K562 (cell line): ENCODE results near the gene LRP2. TPM values are rescaled to one million over a fixed set of nuclear protein-coding genes. Genes with fewer than 3 reads are reported as not detected.

Source experiments
- ATAC-seq: fragments of 200-7000 bp; cut with Tn5 transposase; 3 replicates; pipeline ENCODE4 v1.9.1; 2020; ENCODE audit warnings: moderate library complexity
- BruUV-seq: library from RNA; stranded (reverse); fragments of 400-500 nt; replicated peaks from 2 replicates; lab custom pipeline; 2021; lab: Mats Ljungman, UMichigan
- CTCF ChIA-PET: fragments of 300-600 bp; formaldehyde crosslinking; extraction: SDS; loops from one replicate; lab custom pipeline; 2021; ENCODE audit warnings: low intra/inter-chr PET ratio; lab: Yijun Ruan, JAX
- POLR2A ChIA-PET: fragments of 300-600, 350-650 bp; sonication (Branson Sonifier 250); formaldehyde crosslinking; extraction: SDS; loops from one replicate; lab custom pipeline; 2021; ENCODE audit warnings: antibody characterized with exemption, inconsistent platforms; lab: Yijun Ruan, JAX
- DNase-seq, 4 experiments: peaks; one replicate each; pipeline versions ENCODE4 v3.0.0 to v3.0.0-alpha.2; 2011 to 2018; ENCODE audit warnings: low spot score in 3 of 4, mixed read lengths in 3 of 4; ENCODE audit errors: extremely low read depth in 1 of 4
- FAIRE-seq: peaks from 2 replicates; lab custom pipeline; 2011; peaks lifted over from hg19 to GRCh38; lab: Jason Lieb, UNC
- H2AFZ ChIP-seq: 2 replicates; pipeline ENCODE4 v1.6.0; 2011; ENCODE audit warnings: low read depth, low read length, control low read depth, inconsistent platforms
- H3K27ac ChIP-seq: fragments of 200-600 bp; 3 replicates; pipeline ENCODE4 v1.8.0; 2011; ENCODE audit warnings: low read depth, mild to moderate bottlenecking, control low read depth, inconsistent platforms, low read length, moderate library complexity, mixed read lengths; ENCODE audit errors: extremely low read depth
- H3K27me3 ChIP-seq, 2 experiments: fragments of 300-600 bp in 1 of 2; 2 replicates in 1 of 2; 3 replicates in 1 of 2; pipeline versions ENCODE4 v1.6.0 to v1.8.0; 2011; ENCODE audit warnings: inconsistent platforms in 2 of 2, low read length in 2 of 2, mild to moderate bottlenecking in 1 of 2, mixed read lengths in 1 of 2, moderate library complexity in 1 of 2; ENCODE audit not compliant: control insufficient read depth in 2 of 2, insufficient read depth in 2 of 2
- H3K36me3 ChIP-seq: fragments of 300-600 bp; 3 replicates; pipeline ENCODE4 v1.8.0; 2011; ENCODE audit warnings: mild to moderate bottlenecking, low read length, inconsistent platforms; ENCODE audit not compliant: control insufficient read depth, insufficient read depth
- H3K4me1 ChIP-seq, 2 experiments: fragments of 200-600 bp in 1 of 2; replicated peaks in 1 of 2; 2 replicates in 1 of 2; 3 replicates in 1 of 2; pipeline versions ENCODE4 v1.5.1 to v1.8.0; 2011; ENCODE audit warnings: inconsistent platforms in 2 of 2, low read length in 2 of 2, mild to moderate bottlenecking in 1 of 2, mixed read lengths in 1 of 2, moderate library complexity in 1 of 2; ENCODE audit not compliant: control insufficient read depth in 2 of 2, insufficient read depth in 2 of 2
- H3K4me2 ChIP-seq: 2 replicates; pipeline ENCODE4 v1.6.1; 2011; ENCODE audit warnings: low read length, control low read depth, inconsistent platforms, mixed read lengths; ENCODE audit not compliant: insufficient read depth
- H3K4me3 ChIP-seq: fragments of 200-600 bp; sonication (generic), shearing (Covaris generic); 2 replicates; pipeline ENCODE4 v1.5.1; 2016; ENCODE audit warnings: control low read depth, inconsistent platforms
- H3K79me2 ChIP-seq: fragments of 200-600 bp; 3 replicates; pipeline ENCODE4 v1.8.0; 2011; ENCODE audit warnings: low read length, inconsistent platforms; ENCODE audit not compliant: control insufficient read depth, insufficient read depth
- H3K9ac ChIP-seq, 2 experiments: 2 replicates each; pipeline versions ENCODE4 v1.6.0 to v1.6.1; 2011; ENCODE audit warnings: low read depth in 2 of 2, low read length in 2 of 2, control low read depth in 1 of 2, inconsistent platforms in 1 of 2, mild to moderate bottlenecking in 1 of 2, mixed read lengths in 1 of 2; ENCODE audit not compliant: insufficient read depth in 1 of 2
- H3K9me1 ChIP-seq: one replicate; pipeline ENCODE4 v1.6.0; 2011; ENCODE audit warnings: inconsistent platforms, mild to moderate bottlenecking, low read length, moderate library complexity; ENCODE audit not compliant: control insufficient read depth, insufficient read depth
- H3K9me3 ChIP-seq: replicated peaks from 2 replicates; pipeline ENCODE4 v1.5.1; 2011; ENCODE audit warnings: low read depth, low read length, inconsistent platforms; ENCODE audit not compliant: control insufficient read depth, insufficient read depth
- H4K20me1 ChIP-seq: replicated peaks from 2 replicates; pipeline ENCODE4 v1.6.1; 2011; ENCODE audit warnings: low read length, inconsistent platforms, mixed read lengths; ENCODE audit not compliant: control insufficient read depth, insufficient read depth
- WGBS: fragments of 100-300 bp; shearing (Covaris generic); methylation state at CpG from one replicate; pipeline ENCODE4 v1.1.6; 2016; ENCODE audit warnings: low coverage, mixed read lengths; ENCODE audit not compliant: insufficient coverage; ENCODE audit errors: missing lambda C conversion rate; 5-methylcytosine and 5-hydroxymethylcytosine counted together
- in situ Hi-C: fragments of 300-500 bp; cut with MboI; formaldehyde crosslinking; loops from 4 replicates; pipeline ENCODE4 v1.15.0; 2018; ENCODE audit warnings: inconsistent platforms, mixed read lengths
- intact Hi-C: fragments of 100-400 bp; cut with micrococcal nuclease; formaldehyde crosslinking; loops from 2 replicates; pipeline ENCODE4 v1.14.2; 2022
- polyA plus RNA-seq, 8 experiments: library from polyadenylated mRNA; depleted of rRNA in 4 of 8; stranded (reverse) in 5 of 8; unstranded in 3 of 8; fragments of >200 nt; fragmentation: Nextera tagmentation in 2 of 8; fragmentation: Illumina TruSeq in 1 of 8; extraction: Ambion mirVana in 2 of 8; extraction: Trizol in 1 of 8; gene quantifications; 2 replicates each; pipeline versions ENCODE4 v1.2.1 to v1.2.3, GENCODE V29; 2011 to 2014; ENCODE audit warnings: inconsistent platforms in 1 of 8, missing spikeins in 1 of 8
- total RNA-seq, 7 experiments: library from RNA; depleted of rRNA in 6 of 7; stranded (reverse); fragments of >200 nt in 6 of 7; fragmentation: Illumina TruSeq in 2 of 7; extraction: Trizol in 2 of 7; gene quantifications; 2 replicates each; pipeline versions ENCODE4 v1.2.1 to v1.2.3, GENCODE V29; 2011 to 2021; ENCODE audit warnings: low replicate concordance in 1 of 7
- TF ChIP-seq, protein P1 (sequence below): fragments of 450-650 bp; conservative IDR thresholded peaks from 2 replicates; pipeline ENCODE4 v1.6.1; 2016; ENCODE audit warnings: missing genetic modification characterization, low read depth, mild to moderate bottlenecking, control low read depth, missing compliant biosample characterization
- TF ChIP-seq, protein P2 (sequence below): fragments of 450-650 bp; IDR thresholded peaks from 2 replicates; pipeline ENCODE4 v1.6.1; 2018; ENCODE audit not compliant: partially characterized antibody

LRP2 gene
- total and polyA plus RNA-seq, 9 of the 15 experiments (the other 6 are each of a cell fraction or from before 2014, with no cell fraction given), result 0.04 to 0.18 (median 0.11) TPM; not detected in 1

DNA sequence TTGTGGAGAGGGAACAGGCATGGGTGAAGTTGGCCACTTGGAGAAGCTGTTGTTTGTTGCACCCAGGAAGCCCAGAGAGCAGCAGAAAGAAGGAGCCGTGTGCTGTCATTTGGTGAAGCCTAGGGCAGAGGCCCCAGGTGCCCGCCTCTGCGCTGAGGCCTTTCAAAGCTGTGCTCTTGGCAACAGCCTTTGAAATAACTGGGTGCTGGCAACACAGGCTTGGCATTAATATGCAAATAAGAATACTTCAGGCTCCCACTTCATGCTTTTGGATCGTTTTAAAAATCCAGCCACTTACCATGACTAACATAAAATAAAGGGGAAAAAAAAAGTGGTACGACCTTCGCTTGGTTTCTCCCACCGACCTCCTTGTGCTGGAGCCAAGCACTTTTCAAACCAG, 251.9 kb downstream of the LRP2 start:
- Histone ChIP-seq H3K27me3 (no peaks in the 10 kb centered on the region), H3K27ac (no peak overlapping the region), H3K4me3 (no peak overlapping the region), H3K4me2 (no peak overlapping the region), H3K4me1 (peaks cover 0 to 17% of the 10 kb centered on the region in 2 experiments; a peak in 4 of 5 replicates), H3K9me3 (no peaks in the 10 kb centered on the region), H3K36me3 (no peaks in the 10 kb centered on the region), H4K20me1 (no peaks in the 10 kb centered on the region), H2AFZ (no peak overlapping the region), H3K79me2 (no peaks in the 10 kb centered on the region), H3K9me1 (no peaks in the 10 kb centered on the region), H3K9ac (no peak overlapping the region)
- WGBS, result 62% methylated on average over 7 of the region's 7 CpGs
- DNase-seq (no peak), FAIRE-seq (no peak), ATAC-seq (no peak)
- TF ChIP-seq, protein P1, sequence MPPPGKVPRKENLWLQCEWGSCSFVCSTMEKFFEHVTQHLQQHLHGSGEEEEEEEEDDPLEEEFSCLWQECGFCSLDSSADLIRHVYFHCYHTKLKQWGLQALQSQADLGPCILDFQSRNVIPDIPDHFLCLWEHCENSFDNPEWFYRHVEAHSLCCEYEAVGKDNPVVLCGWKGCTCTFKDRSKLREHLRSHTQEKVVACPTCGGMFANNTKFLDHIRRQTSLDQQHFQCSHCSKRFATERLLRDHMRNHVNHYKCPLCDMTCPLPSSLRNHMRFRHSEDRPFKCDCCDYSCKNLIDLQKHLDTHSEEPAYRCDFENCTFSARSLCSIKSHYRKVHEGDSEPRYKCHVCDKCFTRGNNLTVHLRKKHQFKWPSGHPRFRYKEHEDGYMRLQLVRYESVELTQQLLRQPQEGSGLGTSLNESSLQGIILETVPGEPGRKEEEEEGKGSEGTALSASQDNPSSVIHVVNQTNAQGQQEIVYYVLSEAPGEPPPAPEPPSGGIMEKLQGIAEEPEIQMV (tag), result no peak
- TF ChIP-seq, protein P2, sequence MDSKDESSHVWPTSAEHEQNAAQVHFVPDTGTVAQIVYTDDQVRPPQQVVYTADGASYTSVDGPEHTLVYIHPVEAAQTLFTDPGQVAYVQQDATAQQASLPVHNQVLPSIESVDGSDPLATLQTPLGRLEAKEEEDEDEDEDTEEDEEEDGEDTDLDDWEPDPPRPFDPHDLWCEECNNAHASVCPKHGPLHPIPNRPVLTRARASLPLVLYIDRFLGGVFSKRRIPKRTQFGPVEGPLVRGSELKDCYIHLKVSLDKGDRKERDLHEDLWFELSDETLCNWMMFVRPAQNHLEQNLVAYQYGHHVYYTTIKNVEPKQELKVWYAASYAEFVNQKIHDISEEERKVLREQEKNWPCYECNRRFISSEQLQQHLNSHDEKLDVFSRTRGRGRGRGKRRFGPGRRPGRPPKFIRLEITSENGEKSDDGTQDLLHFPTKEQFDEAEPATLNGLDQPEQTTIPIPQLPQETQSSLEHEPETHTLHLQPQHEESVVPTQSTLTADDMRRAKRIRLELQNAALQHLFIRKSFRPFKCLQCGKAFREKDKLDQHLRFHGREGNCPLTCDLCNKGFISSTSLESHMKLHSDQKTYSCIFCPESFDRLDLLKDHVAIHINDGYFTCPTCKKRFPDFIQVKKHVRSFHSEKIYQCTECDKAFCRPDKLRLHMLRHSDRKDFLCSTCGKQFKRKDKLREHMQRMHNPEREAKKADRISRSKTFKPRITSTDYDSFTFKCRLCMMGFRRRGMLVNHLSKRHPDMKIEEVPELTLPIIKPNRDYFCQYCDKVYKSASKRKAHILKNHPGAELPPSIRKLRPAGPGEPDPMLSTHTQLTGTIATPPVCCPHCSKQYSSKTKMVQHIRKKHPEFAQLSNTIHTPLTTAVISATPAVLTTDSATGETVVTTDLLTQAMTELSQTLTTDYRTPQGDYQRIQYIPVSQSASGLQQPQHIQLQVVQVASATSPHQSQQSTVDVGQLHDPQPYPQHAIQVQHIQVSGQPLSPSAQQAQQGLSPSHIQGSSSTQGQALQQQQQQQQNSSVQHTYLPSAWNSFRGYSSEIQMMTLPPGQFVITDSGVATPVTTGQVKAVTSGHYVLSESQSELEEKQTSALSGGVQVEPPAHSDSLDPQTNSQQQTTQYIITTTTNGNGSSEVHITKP, result peak; percentile 47
- ChIA-PET POLR2A (interaction anchor here (0.7 to 1.7 kb wide), 5 partner anchors 14 to 230 kb away, joined by 3 to 6 read pairs (median 4); no protein-coding TSS in a partner anchor), CTCF (interaction anchor here (1.8 to 3.7 kb wide), 4 partner anchors 32 to 818 kb away, joined by 9 to 20 read pairs (median 14); no protein-coding TSS in a partner anchor)
- BruUV-seq, result no TSS peak
- in situ Hi-C loops, result loop anchor here (5.0 kb wide), 1 partner anchor 112 kb away; no protein-coding TSS in a partner anchor
- intact Hi-C loops, result loop anchor here (1.0 to 10.0 kb wide), 3 partner anchors 31 to 414 kb away; no protein-coding TSS in a partner anchor
